Endothelial cell of umbilical vein (primary cell): ENCODE measurements around the gene LRRFIP2.

Experiments used
- EZH2 ChIP-seq: IDR thresholded peaks from 2 replicates; pipeline ENCODE4 v1.6.1; 2012; ENCODE audit warnings: borderline replicate concordance, low read depth, mild to moderate bottlenecking, moderate library complexity, low read length, inconsistent platforms; ENCODE audit not compliant: severe bottlenecking
- FOS ChIP-seq: IDR thresholded peaks from 2 replicates; pipeline ENCODE4 v1.6.1; 2011; ENCODE audit warnings: mild to moderate bottlenecking, low read length, moderate library complexity, borderline replicate concordance; ENCODE audit not compliant: insufficient read depth
- GATA2 ChIP-seq: IDR thresholded peaks from 2 replicates; pipeline ENCODE4 v1.7.0; 2011; ENCODE audit warnings: low read depth, mild to moderate bottlenecking, moderate library complexity, mixed read lengths, low read length; ENCODE audit not compliant: insufficient read length, insufficient read depth
- JUN ChIP-seq: IDR thresholded peaks from 2 replicates; pipeline ENCODE4 v1.6.1; 2011; ENCODE audit warnings: borderline replicate concordance, low read depth; ENCODE audit not compliant: insufficient read length, insufficient read depth
- MYC ChIP-seq: IDR thresholded peaks from one replicate; pipeline ENCODE4 v1.6.1; 2011; ENCODE audit warnings: mild to moderate bottlenecking, low read depth, low read length
- POLR2A ChIP-seq: IDR thresholded peaks from 2 replicates; pipeline ENCODE4 v1.6.1; 2012; ENCODE audit warnings: low read depth, mild to moderate bottlenecking, control low read depth, low read length
- POLR2AphosphoS5 ChIP-seq: IDR thresholded peaks from 2 replicates; pipeline ENCODE4 v1.6.1; 2012; ENCODE audit warnings: low read depth, mild to moderate bottlenecking, control low read depth, low read length, moderate library complexity; ENCODE audit not compliant: insufficient read depth
- TF ChIP-seq, protein P1 (sequence below), 2 donors: IDR thresholded peaks; 1 replicate in 1 of 2; 2 replicates in 1 of 2; pipeline ENCODE4 v1.5.1; 2011; ENCODE audit warnings: low read length in 2 of 2, mild to moderate bottlenecking in 2 of 2, moderate library complexity in 2 of 2, control low read depth in 1 of 2, inconsistent platforms in 1 of 2, low read depth in 1 of 2; ENCODE audit not compliant: insufficient read depth in 1 of 2; ENCODE audit errors: extremely low read depth in 1 of 2
- TF ChIP-seq, protein P2 (sequence below): IDR thresholded peaks from 2 replicates; pipeline ENCODE4 v1.6.1; 2011; ENCODE audit not compliant: insufficient read depth, insufficient read length

DNA sequence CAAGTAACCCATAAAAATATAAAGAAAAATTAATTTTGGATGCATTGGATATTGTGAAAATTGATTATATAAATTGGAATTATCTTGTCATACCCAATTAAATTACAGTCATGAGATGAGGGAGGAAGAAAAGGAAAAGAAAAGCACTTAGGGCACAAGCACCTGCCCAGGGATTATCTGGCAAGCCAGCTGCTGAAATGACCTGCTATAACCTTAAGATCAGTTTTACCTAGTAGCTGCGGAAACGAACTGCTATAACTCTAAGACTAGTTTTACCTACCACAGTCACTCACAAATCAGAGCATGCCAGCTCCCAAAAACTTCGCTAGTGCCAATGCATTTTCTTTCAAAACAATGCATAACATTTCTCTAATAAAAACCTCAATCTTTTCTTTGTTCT is 26.2 kb downstream of the LRRFIP2 start:
- TF ChIP-seq, protein P1, sequence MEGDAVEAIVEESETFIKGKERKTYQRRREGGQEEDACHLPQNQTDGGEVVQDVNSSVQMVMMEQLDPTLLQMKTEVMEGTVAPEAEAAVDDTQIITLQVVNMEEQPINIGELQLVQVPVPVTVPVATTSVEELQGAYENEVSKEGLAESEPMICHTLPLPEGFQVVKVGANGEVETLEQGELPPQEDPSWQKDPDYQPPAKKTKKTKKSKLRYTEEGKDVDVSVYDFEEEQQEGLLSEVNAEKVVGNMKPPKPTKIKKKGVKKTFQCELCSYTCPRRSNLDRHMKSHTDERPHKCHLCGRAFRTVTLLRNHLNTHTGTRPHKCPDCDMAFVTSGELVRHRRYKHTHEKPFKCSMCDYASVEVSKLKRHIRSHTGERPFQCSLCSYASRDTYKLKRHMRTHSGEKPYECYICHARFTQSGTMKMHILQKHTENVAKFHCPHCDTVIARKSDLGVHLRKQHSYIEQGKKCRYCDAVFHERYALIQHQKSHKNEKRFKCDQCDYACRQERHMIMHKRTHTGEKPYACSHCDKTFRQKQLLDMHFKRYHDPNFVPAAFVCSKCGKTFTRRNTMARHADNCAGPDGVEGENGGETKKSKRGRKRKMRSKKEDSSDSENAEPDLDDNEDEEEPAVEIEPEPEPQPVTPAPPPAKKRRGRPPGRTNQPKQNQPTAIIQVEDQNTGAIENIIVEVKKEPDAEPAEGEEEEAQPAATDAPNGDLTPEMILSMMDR (IDR thresholded peaks at IDR 0.05; ENCODE audit: extremely low read depth in 1 of 2, insufficient read depth in 1 of 2, low read depth in 1 of 2, low read length in 2 of 2), result no peak
- TF ChIP-seq POLR2A, result no peak
- TF ChIP-seq FOS, result no peak
- no peak for TF ChIP-seq EZH2
- no peak for TF ChIP-seq JUN
- TF ChIP-seq, protein P2, sequence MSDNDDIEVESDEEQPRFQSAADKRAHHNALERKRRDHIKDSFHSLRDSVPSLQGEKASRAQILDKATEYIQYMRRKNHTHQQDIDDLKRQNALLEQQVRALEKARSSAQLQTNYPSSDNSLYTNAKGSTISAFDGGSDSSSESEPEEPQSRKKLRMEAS, result no peak
- TF ChIP-seq GATA2, result no peak
- no peak for TF ChIP-seq MYC
- TF ChIP-seq POLR2AphosphoS5, result no peak
